Activated naive CD8-positive, alpha-beta T cell treated with anti-CD3 and anti-CD28 coated beads for 36 hours (primary cell): ENCODE measurements around the gene DPYSL3. TPM values are rescaled to one million over a fixed set of nuclear protein-coding genes. Genes with fewer than 3 reads are reported as not detected.

ENCODE experiments used
- DNase-seq: peaks from one replicate; pipeline ENCODE4 v3.0.0; 2021
- H3K27ac Mint-ChIP-seq: one replicate; pipeline ENCODE4 v1.8.0; 2022; ENCODE audit warnings: mild to moderate bottlenecking, moderate library complexity, mixed read lengths
- H3K27me3 Mint-ChIP-seq: one replicate; pipeline ENCODE4 v1.8.0; 2022; ENCODE audit warnings: mild to moderate bottlenecking, mixed read lengths
- H3K36me3 Mint-ChIP-seq: one replicate; pipeline ENCODE4 v1.8.0; 2021; ENCODE audit warnings: mild to moderate bottlenecking, mixed read lengths
- H3K4me1 Mint-ChIP-seq: one replicate; pipeline ENCODE4 v1.8.0; 2021; ENCODE audit warnings: mixed read lengths
- H3K4me3 Mint-ChIP-seq: one replicate; pipeline ENCODE4 v1.8.0; 2022; ENCODE audit warnings: mild to moderate bottlenecking, moderate library complexity, mixed read lengths
- H3K9me3 Mint-ChIP-seq: one replicate; pipeline ENCODE4 v1.8.0; 2022; ENCODE audit warnings: mixed read lengths
- total RNA-seq, 2 experiments: library from RNA; stranded (reverse); gene quantifications; one replicate each; pipeline ENCODE4 v1.2.3, GENCODE V29; 2021

DPYSL3 gene
- total RNA-seq, 2 experiments from 2014 or later: 0.28 to 0.41 TPM

GRCh38 chr5:147396070-147396823, 113.6 kb downstream of the DPYSL3 start:
- Mint-ChIP-seq H3K4me3 (no peak overlapping the region), H3K36me3 (no peaks in the 10 kb centered on the region), H3K27me3 (peaks cover 2% of the 10 kb centered on the region), H3K27ac (no peak overlapping the region), H3K9me3 (no peaks in the 10 kb centered on the region), H3K4me1 (no peaks in the 10 kb centered on the region)
- no peak for DNase-seq

GRCh38 chr5:147393874-147394672, 115.8 kb downstream of the DPYSL3 start:
- no peak for DNase-seq
- no peaks in the 10 kb centered on the region for H3K36me3 Mint-ChIP-seq
- no peaks in the 10 kb centered on the region for H3K9me3 Mint-ChIP-seq
- no peak overlapping the region for H3K27ac Mint-ChIP-seq
- no peaks in the 10 kb centered on the region for H3K4me1 Mint-ChIP-seq
- no peak overlapping the region for H3K4me3 Mint-ChIP-seq
- peaks cover 2% of the 10 kb centered on the region for H3K27me3 Mint-ChIP-seq

GRCh38 chr5:147391781-147392180, 118.1 kb downstream of the DPYSL3 start:
- Mint-ChIP-seq H3K9me3 (no peaks in the 10 kb centered on the region), H3K27ac (no peak overlapping the region), H3K4me1 (no peaks in the 10 kb centered on the region), H3K27me3 (peaks cover 2% of the 10 kb centered on the region), H3K4me3 (no peak overlapping the region), H3K36me3 (no peaks in the 10 kb centered on the region)
- no peak for DNase-seq

GRCh38 chr5:147390654-147391225, 119.1 kb downstream of the DPYSL3 start:
- H3K27ac Mint-ChIP-seq: no peak overlapping the region
- no peaks in the 10 kb centered on the region for H3K36me3 Mint-ChIP-seq
- H3K27me3 Mint-ChIP-seq: peaks cover 4% of the 10 kb centered on the region
- H3K4me3 Mint-ChIP-seq: no peak overlapping the region
- no peak for DNase-seq
- H3K4me1 Mint-ChIP-seq: no peaks in the 10 kb centered on the region
- no peaks in the 10 kb centered on the region for H3K9me3 Mint-ChIP-seq

GRCh38 chr5:147388184-147389108, 121.4 kb downstream of the DPYSL3 start:
- Mint-ChIP-seq H3K27ac (no peak overlapping the region), H3K27me3 (peaks cover 3% of the 10 kb centered on the region), H3K36me3 (no peaks in the 10 kb centered on the region), H3K9me3 (no peaks in the 10 kb centered on the region), H3K4me3 (no peak overlapping the region), H3K4me1 (no peaks in the 10 kb centered on the region)
- no peak for DNase-seq

- no peaks in the 10 kb centered on the region for H3K36me3 Mint-ChIP-seq
- no peak overlapping the region for H3K4me3 Mint-ChIP-seq
- H3K9me3 Mint-ChIP-seq: no peaks in the 10 kb centered on the region
- no peak for DNase-seq
- no peaks in the 10 kb centered on the region for H3K4me1 Mint-ChIP-seq
- H3K27me3 Mint-ChIP-seq: peaks cover 3% of the 10 kb centered on the region
- H3K27ac Mint-ChIP-seq: no peak overlapping the region
Measured at GRCh38 chr5:147387109-147387508, 122.8 kb downstream of the DPYSL3 start.

GRCh38 chr5:147384346-147385193, 125.3 kb downstream of the DPYSL3 start:
- H3K36me3 Mint-ChIP-seq: no peaks in the 10 kb centered on the region
- peaks cover 6% of the 10 kb centered on the region for H3K27me3 Mint-ChIP-seq
- no peak for DNase-seq
- H3K4me1 Mint-ChIP-seq: no peaks in the 10 kb centered on the region
- H3K4me3 Mint-ChIP-seq: no peak overlapping the region
- no peaks in the 10 kb centered on the region for H3K9me3 Mint-ChIP-seq
- no peak overlapping the region for H3K27ac Mint-ChIP-seq

- H3K4me1 Mint-ChIP-seq: no peaks in the 10 kb centered on the region
- H3K27ac Mint-ChIP-seq: no peak overlapping the region
- no peaks in the 10 kb centered on the region for H3K36me3 Mint-ChIP-seq
- no peak overlapping the region for H3K4me3 Mint-ChIP-seq
- H3K9me3 Mint-ChIP-seq: peaks cover 3% of the 10 kb centered on the region
- H3K27me3 Mint-ChIP-seq: peaks cover 10% of the 10 kb centered on the region
- DNase-seq: no peak
Measured at GRCh38 chr5:147382776-147383175, 127.1 kb downstream of the DPYSL3 start.

- Mint-ChIP-seq H3K27me3 (peaks cover 10% of the 10 kb centered on the region), H3K4me3 (no peak overlapping the region), H3K4me1 (no peaks in the 10 kb centered on the region), H3K36me3 (no peaks in the 10 kb centered on the region), H3K27ac (no peak overlapping the region), H3K9me3 (peaks cover 3% of the 10 kb centered on the region)
- DNase-seq: no peak
Measured at GRCh38 chr5:147381555-147381954, 128.3 kb downstream of the DPYSL3 start.

- no peak for DNase-seq
- Mint-ChIP-seq H3K27me3 (peaks cover 7% of the 10 kb centered on the region), H3K9me3 (peaks cover 3% of the 10 kb centered on the region), H3K27ac (no peak overlapping the region), H3K4me3 (no peak overlapping the region), H3K4me1 (no peaks in the 10 kb centered on the region), H3K36me3 (no peaks in the 10 kb centered on the region)
Measured at GRCh38 chr5:147377682-147378081, 132.2 kb downstream of the DPYSL3 start.

- Mint-ChIP-seq H3K4me1 (no peaks in the 10 kb centered on the region), H3K4me3 (no peak overlapping the region), H3K36me3 (no peaks in the 10 kb centered on the region), H3K27ac (no peak overlapping the region), H3K9me3 (peaks cover 3% of the 10 kb centered on the region), H3K27me3 (peaks cover 7% of the 10 kb centered on the region)
- DNase-seq: no peak
Measured at GRCh38 chr5:147375151-147375550, 134.7 kb downstream of the DPYSL3 start.

GRCh38 chr5:147373328-147373727, 136.5 kb downstream of the DPYSL3 start:
- H3K27me3 Mint-ChIP-seq: no peaks in the 10 kb centered on the region
- DNase-seq: no peak
- no peaks in the 10 kb centered on the region for H3K36me3 Mint-ChIP-seq
- H3K4me1 Mint-ChIP-seq: no peaks in the 10 kb centered on the region
- H3K9me3 Mint-ChIP-seq: peaks cover under 1% of the 10 kb centered on the region
- H3K27ac Mint-ChIP-seq: no peak overlapping the region
- no peak overlapping the region for H3K4me3 Mint-ChIP-seq

- no peaks in the 10 kb centered on the region for H3K9me3 Mint-ChIP-seq
- no peak overlapping the region for H3K4me3 Mint-ChIP-seq
- H3K36me3 Mint-ChIP-seq: no peaks in the 10 kb centered on the region
- H3K27ac Mint-ChIP-seq: no peak overlapping the region
- no peaks in the 10 kb centered on the region for H3K27me3 Mint-ChIP-seq
- H3K4me1 Mint-ChIP-seq: no peaks in the 10 kb centered on the region
- no peak for DNase-seq
Measured at GRCh38 chr5:147372191-147372590, 137.7 kb downstream of the DPYSL3 start.

GRCh38 chr5:147371290-147371689, 138.6 kb downstream of the DPYSL3 start:
- Mint-ChIP-seq H3K36me3 (no peaks in the 10 kb centered on the region), H3K27me3 (no peaks in the 10 kb centered on the region), H3K4me3 (no peak overlapping the region), H3K9me3 (no peaks in the 10 kb centered on the region), H3K4me1 (no peaks in the 10 kb centered on the region), H3K27ac (no peak overlapping the region)
- no peak for DNase-seq
